ENCODE measurements around the gene FBLIM1.

The FBLIM1 gene

GRCh38 chr1:15758343-15758931 lies at the start of gene FBLIM1:
Gene FBLIM1, plus strand, starts transcription at chr1:15758795. Its CDS starts 6,189 bp downstream, at chr1:15764984.
- DNase-seq (ENCODE audit: low read depth in 1 of 2, low spot score in 1 of 2) = no peak

GRCh38 chr1:15709226-15709625 lies 49.4 kb upstream of the FBLIM1 start:
- DNase-seq (ENCODE audit: low read depth in 1 of 2, low spot score in 1 of 2) = no peak

DNA sequence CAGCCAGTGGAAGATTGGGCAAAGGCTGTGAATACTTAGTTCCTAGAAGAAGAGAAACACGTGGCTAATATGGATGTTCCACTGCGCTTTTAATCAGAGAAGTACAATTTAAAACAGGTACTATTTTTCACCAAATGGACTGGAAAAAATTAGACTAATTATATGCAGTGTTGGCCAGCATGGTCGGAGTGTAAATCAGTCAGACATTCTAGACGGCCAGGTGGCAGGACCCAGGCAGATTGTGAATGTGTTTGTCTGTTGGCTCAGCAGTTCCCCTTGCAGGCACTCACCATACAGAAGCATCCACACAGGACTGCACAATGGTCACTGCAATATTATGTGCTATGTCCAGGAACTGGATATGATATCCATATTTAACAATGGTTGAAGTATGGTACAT lies 46.4 kb upstream of the FBLIM1 start:
- no peak for DNase-seq (ENCODE audit: low read depth in 1 of 2, low spot score in 1 of 2)

DNA sequence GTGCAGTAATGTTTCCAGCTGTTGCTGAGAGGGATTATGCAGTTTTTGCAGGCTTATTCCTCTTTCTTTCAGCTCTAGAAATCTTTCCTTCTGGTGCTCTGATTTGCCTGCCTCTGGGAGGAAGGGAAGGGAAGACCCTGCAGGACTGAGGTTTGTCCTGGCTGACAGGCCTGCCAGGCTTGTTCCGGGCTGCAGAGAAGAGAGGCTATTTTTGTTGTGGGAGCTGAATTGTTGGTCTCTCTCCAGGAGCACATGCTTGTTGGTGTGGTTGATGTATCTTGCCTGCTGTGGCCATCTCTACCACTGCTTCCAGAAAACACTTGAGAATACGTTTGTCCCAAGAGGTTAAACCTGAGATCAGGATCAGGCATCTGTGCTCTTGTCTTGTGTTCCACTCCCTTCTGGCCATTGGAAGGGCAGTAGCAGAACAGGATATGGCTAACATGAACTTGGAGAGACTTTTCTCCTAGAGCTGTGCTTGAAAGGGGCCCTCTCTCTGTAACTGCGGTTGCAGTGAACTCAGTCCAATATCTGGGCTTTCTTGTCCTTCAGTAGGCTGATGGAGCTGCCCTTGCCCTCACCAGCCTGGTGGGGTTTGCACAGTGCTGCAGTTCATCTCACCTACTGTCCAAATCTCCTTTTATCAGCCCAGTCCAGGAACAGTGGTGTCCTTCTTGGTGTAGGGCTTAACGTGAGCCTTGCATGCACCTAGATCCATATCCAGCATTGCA lies 44.0 kb upstream of the FBLIM1 start:
- DNase-seq (ENCODE audit: low read depth in 1 of 2, low spot score in 1 of 2) = no peak

DNA sequence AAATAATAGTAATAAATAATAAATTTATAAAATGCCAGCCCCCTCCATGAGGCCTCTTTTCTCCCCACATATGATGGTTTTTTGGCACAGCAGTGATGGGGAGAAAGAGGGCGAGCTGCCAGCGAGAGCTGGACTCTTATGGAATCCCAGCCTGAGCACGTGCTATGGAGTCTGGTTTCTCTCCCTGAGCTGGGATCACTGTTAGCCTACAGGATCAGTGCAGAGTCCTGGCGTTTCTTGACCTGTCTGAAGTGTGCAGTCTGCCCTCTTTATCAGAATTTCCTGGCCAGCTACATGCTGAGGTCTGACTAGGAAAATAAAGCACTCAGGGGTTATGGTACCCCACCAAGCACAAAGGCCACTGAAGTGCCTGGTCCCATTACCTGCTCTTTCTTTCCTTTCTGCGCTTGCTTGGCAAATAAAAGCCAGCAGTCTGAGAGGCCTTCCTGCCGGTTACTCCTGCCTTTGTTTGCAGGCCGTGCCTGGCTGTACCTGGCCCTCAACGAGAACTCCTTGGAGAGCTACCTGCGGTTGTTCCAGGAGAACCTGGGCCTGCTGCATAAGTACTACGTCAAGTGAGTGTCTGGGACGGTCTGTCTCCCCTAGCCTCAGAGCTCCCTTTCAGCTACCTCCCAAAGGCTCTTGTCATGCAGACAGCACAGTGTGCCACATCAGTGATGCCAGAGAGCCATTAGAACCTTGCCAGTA lies 41.0 kb upstream of the FBLIM1 start:
- no peak for DNase-seq (ENCODE audit: low read depth in 1 of 2, low spot score in 1 of 2)

GRCh38 chr1:15718199-15718601 lies 40.4 kb upstream of the FBLIM1 start:
- DNase-seq (ENCODE audit: low read depth in 1 of 2, low spot score in 1 of 2) = no peak

DNA sequence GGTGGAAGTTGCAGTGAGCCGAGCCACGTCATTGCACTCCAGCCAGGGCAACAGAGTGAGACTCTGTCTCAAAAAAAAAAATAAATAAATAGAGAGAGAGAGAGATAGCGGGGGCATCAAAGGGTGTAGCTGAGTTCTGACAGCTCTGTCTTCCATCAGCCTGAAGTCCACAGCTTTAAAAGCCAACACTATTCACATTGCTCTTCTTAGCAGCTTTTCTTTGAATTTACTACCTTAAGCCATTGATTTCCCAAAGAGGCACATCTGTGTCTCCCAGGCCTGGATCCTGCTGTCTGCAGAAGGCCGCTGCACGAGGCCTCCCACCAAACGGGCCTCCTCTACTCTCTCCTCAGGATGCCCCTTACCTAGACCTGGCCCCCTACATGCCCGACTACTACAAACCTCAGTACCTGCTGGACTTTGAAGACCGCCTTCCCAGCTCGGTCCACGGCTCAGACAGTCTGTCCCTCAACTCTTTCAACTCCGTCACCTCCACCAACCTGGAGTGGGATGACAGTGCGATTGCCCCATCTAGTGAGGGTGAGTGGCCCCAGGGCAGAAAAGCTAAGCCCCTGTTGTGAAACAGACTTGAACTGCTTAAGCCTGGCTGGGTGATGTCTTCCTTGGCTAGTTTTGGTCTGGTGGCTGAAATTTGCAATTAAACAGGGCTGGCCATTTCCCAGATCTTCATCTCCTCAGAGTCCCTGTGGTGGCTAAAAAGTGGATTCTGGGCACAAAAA lies 39.0 kb upstream of the FBLIM1 start:
- DNase-seq (ENCODE audit: low read depth in 1 of 2, low spot score in 1 of 2) = no peak

- DNase-seq (ENCODE audit: low read depth in 1 of 2, low spot score in 1 of 2) = no peak
Observed at GRCh38 chr1:15720861-15721260, 37.7 kb upstream of the FBLIM1 start.

DNA sequence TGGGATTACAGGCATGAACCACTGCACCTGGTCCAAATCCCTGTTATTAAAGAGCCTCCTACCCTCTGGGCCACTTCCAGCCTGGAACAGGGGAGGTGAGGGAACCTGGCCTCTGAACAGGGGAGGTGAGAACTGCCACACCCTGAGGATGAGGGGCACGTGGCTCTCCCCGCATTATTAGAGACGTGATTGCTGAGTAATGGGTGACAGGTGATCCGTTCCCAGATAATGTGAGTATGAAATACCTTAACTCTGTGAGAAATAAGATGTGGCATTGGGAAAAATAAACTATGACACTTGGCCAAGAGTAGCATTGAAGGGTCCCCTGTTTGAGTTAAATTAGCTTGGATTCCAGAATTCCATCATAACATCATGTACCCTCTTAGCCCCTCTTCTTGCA lies 36.2 kb upstream of the FBLIM1 start:
- no peak for DNase-seq (ENCODE audit: low read depth in 1 of 2, low spot score in 1 of 2)

DNA sequence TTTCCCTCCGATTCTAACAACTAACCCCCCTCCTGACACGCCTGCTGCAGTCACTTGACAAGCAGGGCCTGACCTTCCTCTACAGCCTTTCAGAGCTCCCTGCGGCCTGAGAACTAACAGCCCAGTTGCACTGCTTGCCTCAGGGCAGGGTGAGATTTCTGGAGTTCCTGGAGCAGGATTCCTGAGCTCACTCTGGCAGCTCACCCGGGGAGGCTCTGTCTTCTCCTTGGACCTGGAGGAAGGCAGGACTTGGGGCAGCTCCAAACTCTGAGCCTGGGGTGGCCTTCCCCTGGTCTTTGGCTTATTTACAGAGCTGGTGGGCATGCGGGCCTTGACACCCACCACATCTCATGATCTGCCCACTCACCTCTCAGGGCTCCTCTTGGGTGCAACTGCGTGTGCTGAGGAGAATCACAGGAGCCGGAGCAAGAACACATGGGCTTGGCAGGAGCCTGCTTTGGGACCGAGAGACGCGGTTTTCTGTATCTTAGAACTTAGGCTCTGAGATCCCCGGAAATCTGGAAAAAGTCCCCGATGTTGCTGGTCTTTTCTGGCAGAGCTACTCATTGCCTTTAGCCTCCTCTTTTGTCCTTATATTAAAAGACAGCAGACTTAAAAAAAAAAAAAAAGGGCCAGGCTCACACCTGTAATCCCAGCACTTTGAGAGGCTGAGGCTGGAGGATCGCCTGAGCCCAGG lies 35.6 kb upstream of the FBLIM1 start:
- no peak for DNase-seq (ENCODE audit: low read depth in 1 of 2, low spot score in 1 of 2)

- DNase-seq (ENCODE audit: low read depth in 1 of 2, low spot score in 1 of 2) = no peak
Observed at GRCh38 chr1:15723631-15724246, 34.9 kb upstream of the FBLIM1 start.

GRCh38 chr1:15724949-15725880 lies 33.4 kb upstream of the FBLIM1 start:
- DNase-seq (ENCODE audit: low read depth in 1 of 2, low spot score in 1 of 2) = no peak

DNA sequence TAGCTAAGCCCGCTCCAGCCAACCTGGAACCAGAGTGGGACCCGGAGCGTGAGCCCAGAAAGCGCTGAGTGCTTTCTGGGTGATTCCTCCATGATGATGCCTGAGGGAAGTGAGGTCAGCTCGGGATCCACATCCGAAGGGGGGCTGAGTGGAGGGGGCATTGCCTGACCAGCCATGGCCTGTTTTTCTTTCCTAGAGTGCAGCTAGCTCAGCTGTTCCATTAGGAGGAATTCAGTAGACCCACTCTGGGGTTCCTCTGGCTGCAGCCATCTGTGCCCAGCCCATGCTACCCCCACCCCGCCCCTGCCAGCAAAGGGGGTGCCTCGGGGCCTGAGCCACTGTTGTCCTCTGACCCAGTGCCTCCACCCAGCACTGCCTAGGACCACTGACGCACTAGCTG lies 32.1 kb upstream of the FBLIM1 start:
- no peak for DNase-seq (ENCODE audit: low read depth in 1 of 2, low spot score in 1 of 2)

GRCh38 chr1:15727021-15727420 lies 31.6 kb upstream of the FBLIM1 start:
- DNase-seq (ENCODE audit: low read depth in 1 of 2, low spot score in 1 of 2) = no peak

DNA sequence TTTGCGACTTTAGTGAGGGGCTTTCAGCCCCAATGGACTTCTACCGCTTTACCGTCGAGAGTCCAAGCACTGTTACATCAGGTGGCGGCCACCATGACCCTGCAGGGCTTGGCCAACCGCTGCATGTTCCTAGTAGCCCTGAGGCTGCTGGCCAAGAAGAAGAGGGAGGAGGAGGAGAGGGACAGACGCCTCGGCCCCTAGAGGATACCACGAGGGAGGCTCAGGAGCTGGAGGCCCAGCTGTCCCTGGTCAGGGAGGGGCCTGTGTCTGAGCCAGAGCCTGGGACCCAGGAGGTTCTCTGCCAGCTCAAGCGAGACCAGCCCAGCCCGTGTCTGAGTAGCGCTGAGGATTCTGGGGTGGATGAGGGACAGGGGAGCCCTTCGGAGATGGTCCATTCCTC lies 31.2 kb upstream of the FBLIM1 start:
- DNase-seq (ENCODE audit: low read depth in 1 of 2, low spot score in 1 of 2) = no peak

GRCh38 chr1:15727866-15728534 lies 30.6 kb upstream of the FBLIM1 start:
- DNase-seq (ENCODE audit: low read depth in 1 of 2, low spot score in 1 of 2) = no peak

- no peak for DNase-seq (ENCODE audit: low read depth in 1 of 2, low spot score in 1 of 2)
Observed at GRCh38 chr1:15728937-15729657, 29.5 kb upstream of the FBLIM1 start.

DNA sequence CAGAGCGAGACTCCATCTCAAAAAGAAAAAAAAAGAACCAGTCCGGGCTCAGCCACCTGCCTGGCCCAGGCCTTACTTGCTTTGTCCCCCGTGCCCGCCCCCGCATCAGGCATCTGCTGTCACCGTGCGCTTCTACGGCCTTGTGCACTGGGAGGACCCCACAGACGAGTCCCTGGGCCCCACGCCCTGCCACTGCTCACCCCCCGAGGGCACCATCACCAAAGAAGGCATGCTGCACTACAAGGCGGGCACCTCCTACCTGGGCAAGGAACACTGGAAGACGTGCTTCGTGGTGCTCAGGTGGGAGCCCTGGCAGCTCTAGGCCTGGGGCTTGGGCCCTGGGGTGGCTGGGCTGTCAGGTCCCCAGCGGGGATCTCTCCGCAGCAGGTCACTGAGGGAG lies 28.2 kb upstream of the FBLIM1 start:
- no peak for DNase-seq (ENCODE audit: low read depth in 1 of 2, low spot score in 1 of 2)
